Vagina (tissue), 2 donors: ENCODE data around the gene TAS2R10.

Source experiments
- POLR2A ChIP-seq, 2 donors: fragments of 450-650 bp; IDR thresholded peaks; one replicate each; pipeline ENCODE4 v1.6.1; 2017; ENCODE audit warnings: antibody characterized with exemption in 2 of 2, mild to moderate bottlenecking in 2 of 2, moderate library complexity in 2 of 2
- POLR2AphosphoS5 ChIP-seq, 2 donors: sonication (generic); formaldehyde crosslinking; IDR thresholded peaks; one replicate each; pipeline ENCODE4 v1.9.0; 2017; ENCODE audit warnings: antibody characterized with exemption in 2 of 2, mild to moderate bottlenecking in 2 of 2, low read depth in 1 of 2; ENCODE audit not compliant: insufficient read depth in 1 of 2
- TF ChIP-seq, protein P1 (sequence below), 3 experiments: fragments of 450-650 bp in 2 of 3; fragments of 200-600 bp in 1 of 3; sonication (generic) in 1 of 3; IDR thresholded peaks; one replicate each; pipeline ENCODE4 v1.5.1; 2017 to 2019; ENCODE audit warnings: antibody characterized with exemption in 3 of 3, mild to moderate bottlenecking in 2 of 3, moderate library complexity in 2 of 3

GRCh38 chr12:10838461-10838860, 12.3 kb upstream of the TAS2R10 start:
- TF ChIP-seq, protein P1, sequence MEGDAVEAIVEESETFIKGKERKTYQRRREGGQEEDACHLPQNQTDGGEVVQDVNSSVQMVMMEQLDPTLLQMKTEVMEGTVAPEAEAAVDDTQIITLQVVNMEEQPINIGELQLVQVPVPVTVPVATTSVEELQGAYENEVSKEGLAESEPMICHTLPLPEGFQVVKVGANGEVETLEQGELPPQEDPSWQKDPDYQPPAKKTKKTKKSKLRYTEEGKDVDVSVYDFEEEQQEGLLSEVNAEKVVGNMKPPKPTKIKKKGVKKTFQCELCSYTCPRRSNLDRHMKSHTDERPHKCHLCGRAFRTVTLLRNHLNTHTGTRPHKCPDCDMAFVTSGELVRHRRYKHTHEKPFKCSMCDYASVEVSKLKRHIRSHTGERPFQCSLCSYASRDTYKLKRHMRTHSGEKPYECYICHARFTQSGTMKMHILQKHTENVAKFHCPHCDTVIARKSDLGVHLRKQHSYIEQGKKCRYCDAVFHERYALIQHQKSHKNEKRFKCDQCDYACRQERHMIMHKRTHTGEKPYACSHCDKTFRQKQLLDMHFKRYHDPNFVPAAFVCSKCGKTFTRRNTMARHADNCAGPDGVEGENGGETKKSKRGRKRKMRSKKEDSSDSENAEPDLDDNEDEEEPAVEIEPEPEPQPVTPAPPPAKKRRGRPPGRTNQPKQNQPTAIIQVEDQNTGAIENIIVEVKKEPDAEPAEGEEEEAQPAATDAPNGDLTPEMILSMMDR (IDR thresholded peaks at IDR 0.05) = no peak
- TF ChIP-seq POLR2A (IDR thresholded peaks at IDR 0.05) (no peak), POLR2AphosphoS5 (IDR thresholded peaks at IDR 0.05; ENCODE audit: insufficient read depth in 1 of 2, low read depth in 1 of 2) (no peak)
